ENCODE data around the gene UNC13B. TPM values are rescaled to one million over a fixed set of nuclear protein-coding genes. Genes with fewer than 3 reads are reported as not detected.
A peak's percentile ranks its signal among the peaks of the same experiment; 100 is the strongest.

UNC13B gene
- total and polyA plus RNA-seq, 9 of the 15 experiments (the other 6 are each of a cell fraction or from before 2014, with no cell fraction given) = 2.4 to 11.5 (median 8.6) TPM

DNA sequence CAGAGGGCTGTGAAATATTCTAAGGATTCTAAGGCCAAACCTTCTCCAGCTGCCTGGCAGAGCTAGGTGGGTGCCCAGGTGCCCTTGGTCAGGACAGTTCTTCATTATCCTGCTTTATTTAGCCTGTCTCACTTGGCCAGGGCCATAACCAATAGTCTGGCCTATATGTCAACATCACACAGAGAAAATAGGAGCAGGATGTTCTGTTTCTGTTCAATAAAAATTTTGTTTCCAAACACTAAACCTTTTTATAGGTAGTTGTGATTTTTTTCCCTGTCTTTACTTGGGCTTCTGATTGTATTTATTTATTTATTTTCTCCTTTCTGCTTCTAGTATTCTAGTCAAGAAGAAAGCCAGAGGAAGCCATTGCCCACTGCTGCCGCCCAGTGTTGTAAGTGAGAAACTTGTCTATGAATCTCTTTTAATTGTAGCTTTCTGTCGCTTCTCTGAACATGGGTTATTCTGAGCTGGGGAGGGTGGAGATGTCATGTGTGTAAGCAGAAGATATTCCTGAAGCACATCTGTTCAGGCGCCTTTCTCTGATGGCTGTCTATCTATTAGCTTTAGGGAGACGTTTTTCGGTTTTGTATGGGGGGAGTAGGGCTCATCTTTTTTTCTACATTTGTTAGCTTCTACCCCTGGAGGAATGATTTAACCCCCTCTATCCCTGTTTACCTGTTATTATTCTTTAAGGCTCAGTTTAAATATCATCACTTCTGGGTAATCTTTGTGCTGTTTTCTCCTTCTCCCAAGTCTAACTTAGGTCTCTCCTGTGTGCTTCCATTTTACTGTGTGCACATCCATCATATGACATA, 97.1 kb downstream of the UNC13B start (continued):
- TF ChIP-seq PRDM10 (IDR thresholded peaks at IDR 0.05; ENCODE audit: partially characterized antibody) = peak; percentile 33
- no peak for TF ChIP-seq CCAR2 (IDR thresholded peaks at IDR 0.05; ENCODE audit: low read depth, low read length)

DNA sequence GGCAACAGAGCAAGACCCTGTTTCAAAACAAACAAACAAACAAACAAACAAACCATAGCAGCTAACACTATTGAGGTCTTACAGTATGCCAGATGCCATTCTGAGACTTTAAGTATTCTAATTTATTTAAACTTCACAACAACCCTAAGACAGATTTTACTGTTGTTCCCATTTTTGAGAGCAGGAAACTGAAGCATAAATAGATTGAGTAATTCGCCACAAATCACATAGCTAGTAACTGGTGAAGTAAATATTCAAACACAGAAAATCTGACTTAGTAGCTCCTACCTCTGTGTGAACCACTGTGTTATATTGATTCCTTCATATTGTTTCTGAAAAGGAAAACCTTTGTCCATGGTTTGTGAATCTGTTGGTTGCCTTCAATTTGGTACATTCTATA, 98.4 kb downstream of the UNC13B start:
- ChIA-PET CTCF (ENCODE audit: low intra/inter-chr PET ratio) (no interaction called here), POLR2A (no interaction called here)
- Histone ChIP-seq H2AFZ (ENCODE audit: low read depth, low read length) (no peak overlapping the region), H3K27me3 (ENCODE audit: control insufficient read depth in 2 of 2, insufficient read depth in 2 of 2, low read length in 2 of 2) (no peaks in the 10 kb centered on the region), H3K4me2 (ENCODE audit: insufficient read depth, low read length) (no peak overlapping the region), H3K9ac (ENCODE audit: insufficient read depth in 1 of 2, low read depth in 2 of 2, low read length in 2 of 2) (no peak overlapping the region), H3K9me1 (ENCODE audit: control insufficient read depth, insufficient read depth, low read length) (no peaks in the 10 kb centered on the region), H4K20me1 (replicated peaks; ENCODE audit: control insufficient read depth, insufficient read depth, low read length) (no peaks in the 10 kb centered on the region), H3K79me2 (ENCODE audit: control insufficient read depth, insufficient read depth, low read length) (no peaks in the 10 kb centered on the region), H3K4me1 (replicated peaks in 1 of 2; ENCODE audit: control insufficient read depth in 2 of 2, insufficient read depth in 2 of 2, low read length in 2 of 2) (no peaks in the 10 kb centered on the region; a peak in 1 of 5 replicates), H3K27ac (ENCODE audit: extremely low read depth, low read depth, low read length) (no peak overlapping the region), H3K9me3 (replicated peaks; ENCODE audit: control insufficient read depth, insufficient read depth, low read depth, low read length) (no peaks in the 10 kb centered on the region), H3K4me3 (no peak overlapping the region), H3K36me3 (ENCODE audit: control insufficient read depth, insufficient read depth, low read length) (no peaks in the 10 kb centered on the region)
- BruUV-seq (replicated peaks) = no TSS peak
- intact Hi-C loops (cut with micrococcal nuclease) = no loop called here
- DNase-seq (ENCODE audit: extremely low read depth in 1 of 4, low spot score in 3 of 4) (no peak), FAIRE-seq (no peak), ATAC-seq (no peak)
- in situ Hi-C loops (cut with MboI) = no loop called here
- WGBS (ENCODE audit: insufficient coverage, low coverage, missing lambda C conversion rate) = 67% methylated on average over 1 of the region's 1 CpG
- TF ChIP-seq RBM17 (IDR thresholded peaks at IDR 0.05; ENCODE audit: borderline replicate concordance, low read depth, low read length) (no peak), FOXP4 (CRISPR knock-in tag; IDR thresholded peaks at IDR 0.05; ENCODE audit: borderline replicate concordance) (no peak), DDX20 (tag; IDR thresholded peaks at IDR 0.05; ENCODE audit: low read depth) (no peak), ATF2 (CRISPR knock-in tag; IDR thresholded peaks at IDR 0.05) (no peak), ZNF695 (CRISPR knock-in tag; IDR thresholded peaks at IDR 0.05) (no peak), KDM1A (IDR thresholded peaks at IDR 0.05) (no peak), CTBP1 (IDR thresholded peaks at IDR 0.05; ENCODE audit: borderline replicate concordance) (no peak)
- TF ChIP-seq, protein P1, sequence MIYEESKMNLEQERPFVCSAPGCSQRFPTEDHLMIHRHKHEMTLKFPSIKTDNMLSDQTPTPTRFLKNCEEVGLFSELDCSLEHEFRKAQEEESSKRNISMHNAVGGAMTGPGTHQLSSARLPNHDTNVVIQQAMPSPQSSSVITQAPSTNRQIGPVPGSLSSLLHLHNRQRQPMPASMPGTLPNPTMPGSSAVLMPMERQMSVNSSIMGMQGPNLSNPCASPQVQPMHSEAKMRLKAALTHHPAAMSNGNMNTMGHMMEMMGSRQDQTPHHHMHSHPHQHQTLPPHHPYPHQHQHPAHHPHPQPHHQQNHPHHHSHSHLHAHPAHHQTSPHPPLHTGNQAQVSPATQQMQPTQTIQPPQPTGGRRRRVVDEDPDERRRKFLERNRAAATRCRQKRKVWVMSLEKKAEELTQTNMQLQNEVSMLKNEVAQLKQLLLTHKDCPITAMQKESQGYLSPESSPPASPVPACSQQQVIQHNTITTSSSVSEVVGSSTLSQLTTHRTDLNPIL (CRISPR knock-in tag; IDR thresholded peaks at IDR 0.05) = no peak
